ENCODE measurements around the gene ASIC1.
A peak's percentile ranks its signal among the peaks of the same experiment; 100 is the strongest.

The ASIC1 gene

DNA sequence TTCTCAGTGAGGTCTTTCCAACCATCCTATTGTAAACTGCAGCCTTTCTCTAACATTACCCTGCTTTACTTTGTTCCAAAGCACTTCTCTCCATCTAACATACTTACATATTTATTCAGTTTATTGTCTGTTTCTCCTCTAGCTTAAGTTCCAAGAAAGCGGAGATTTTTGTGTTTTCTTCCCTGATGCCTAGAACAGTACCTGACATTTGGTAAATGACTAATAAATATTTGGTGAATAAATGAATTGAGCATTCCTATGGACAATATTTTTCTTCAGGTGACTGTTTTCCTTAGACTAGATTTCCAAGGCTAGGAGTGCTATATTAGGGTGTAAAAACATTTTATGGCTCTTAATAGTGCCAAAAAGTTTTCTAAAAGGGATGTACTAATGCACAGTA lies 34.5 kb upstream of the ASIC1 start:
- Histone ChIP-seq H3K9me3 (ENCODE audit: low read length) (no peaks in the 10 kb centered on the region), H3K4me3 (ENCODE audit: low read depth, low read length, poor library complexity, severe bottlenecking) (peak overlapping the region; percentile 74), H4K20me1 (ENCODE audit: insufficient read depth, low read length) (no peaks in the 10 kb centered on the region), H3K9me2 (ENCODE audit: low read depth, low read length) (no peaks in the 10 kb centered on the region), H3K27ac (ENCODE audit: low read depth, low read length, poor library complexity, severe bottlenecking) (no peak overlapping the region), H3K4me2 (ENCODE audit: low read length) (peak overlapping the region; percentile 67), H2AFZ (ENCODE audit: low read length) (no peak overlapping the region), H3K79me2 (ENCODE audit: insufficient read depth, low read length) (peaks cover 71% of the 10 kb centered on the region), H3K9ac (ENCODE audit: low read length) (peak overlapping the region; percentile 11; the same call in 1 of the 2 replicates), H3F3A (ENCODE audit: insufficient read depth, low read length) (no peaks in the 10 kb centered on the region), H3K27me3 (ENCODE audit: insufficient read depth, low read length) (no peaks in the 10 kb centered on the region), H3K36me3 (ENCODE audit: insufficient read depth, low read length) (peaks cover 31% of the 10 kb centered on the region; the same call in 1 of the 2 replicates), H3K4me1 (ENCODE audit: insufficient read depth, low read length, severe bottlenecking) (peaks cover 49% of the 10 kb centered on the region)
- TF ChIP-seq, protein P1, sequence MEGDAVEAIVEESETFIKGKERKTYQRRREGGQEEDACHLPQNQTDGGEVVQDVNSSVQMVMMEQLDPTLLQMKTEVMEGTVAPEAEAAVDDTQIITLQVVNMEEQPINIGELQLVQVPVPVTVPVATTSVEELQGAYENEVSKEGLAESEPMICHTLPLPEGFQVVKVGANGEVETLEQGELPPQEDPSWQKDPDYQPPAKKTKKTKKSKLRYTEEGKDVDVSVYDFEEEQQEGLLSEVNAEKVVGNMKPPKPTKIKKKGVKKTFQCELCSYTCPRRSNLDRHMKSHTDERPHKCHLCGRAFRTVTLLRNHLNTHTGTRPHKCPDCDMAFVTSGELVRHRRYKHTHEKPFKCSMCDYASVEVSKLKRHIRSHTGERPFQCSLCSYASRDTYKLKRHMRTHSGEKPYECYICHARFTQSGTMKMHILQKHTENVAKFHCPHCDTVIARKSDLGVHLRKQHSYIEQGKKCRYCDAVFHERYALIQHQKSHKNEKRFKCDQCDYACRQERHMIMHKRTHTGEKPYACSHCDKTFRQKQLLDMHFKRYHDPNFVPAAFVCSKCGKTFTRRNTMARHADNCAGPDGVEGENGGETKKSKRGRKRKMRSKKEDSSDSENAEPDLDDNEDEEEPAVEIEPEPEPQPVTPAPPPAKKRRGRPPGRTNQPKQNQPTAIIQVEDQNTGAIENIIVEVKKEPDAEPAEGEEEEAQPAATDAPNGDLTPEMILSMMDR (IDR thresholded peaks at IDR 0.05; ENCODE audit: low read length): no peak
- TF ChIP-seq EZH2 (IDR thresholded peaks at IDR 0.05; ENCODE audit: borderline replicate concordance, low read length): no peak

DNA sequence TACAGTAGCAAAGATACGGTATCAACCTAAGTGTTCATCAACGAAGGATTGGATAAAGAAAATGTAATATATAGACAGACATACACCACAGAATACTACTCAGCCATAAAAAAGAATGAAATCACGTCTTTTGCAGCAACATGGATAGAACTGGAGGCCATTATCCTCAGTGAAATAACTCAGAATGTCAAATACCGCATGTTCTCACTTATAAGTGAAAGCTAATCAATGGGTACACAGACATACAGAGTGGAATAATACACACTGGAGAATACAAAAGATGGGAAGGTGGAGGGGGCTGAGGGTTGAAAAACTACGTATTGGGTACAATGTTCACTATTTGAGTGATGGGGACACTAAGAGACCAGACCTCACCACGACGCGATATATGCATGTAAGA lies 33.2 kb upstream of the ASIC1 start:
- H3K27ac ChIP-seq (ENCODE audit: low read depth, low read length, poor library complexity, severe bottlenecking): peak overlapping the region; percentile 66
- H3K4me1 ChIP-seq (ENCODE audit: insufficient read depth, low read length, severe bottlenecking): peaks cover 49% of the 10 kb centered on the region
- H3K9ac ChIP-seq (ENCODE audit: low read length): peak overlapping the region; percentile 80

DNA sequence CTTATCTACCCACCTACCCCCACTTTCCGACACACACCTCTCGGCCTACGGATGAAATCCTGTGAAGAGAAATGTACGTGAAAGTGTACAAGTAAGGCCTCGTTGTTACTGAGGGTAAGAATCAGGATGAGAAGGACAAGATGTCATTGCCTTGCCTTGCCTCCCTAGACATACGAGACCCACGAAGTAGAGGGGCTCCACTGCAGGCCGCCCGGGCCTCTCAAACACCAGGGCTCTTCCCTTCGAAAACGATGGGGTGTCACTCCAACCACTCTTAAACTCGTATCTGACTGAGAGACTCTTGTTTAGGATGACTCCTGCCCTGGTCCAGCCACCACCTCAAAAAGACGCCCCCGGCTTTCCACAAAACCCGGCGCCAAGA lies 32.6 kb upstream of the ASIC1 start:
- H3K4me3 ChIP-seq (ENCODE audit: low read depth, low read length, poor library complexity, severe bottlenecking): peak overlapping the region; percentile 74
- peaks cover 52% of the 10 kb centered on the region for H3K79me2 ChIP-seq (ENCODE audit: insufficient read depth, low read length)
- H3K4me1 ChIP-seq (ENCODE audit: insufficient read depth, low read length, severe bottlenecking): peaks cover 49% of the 10 kb centered on the region
- H3F3A ChIP-seq (ENCODE audit: insufficient read depth, low read length): no peaks in the 10 kb centered on the region
- no peak overlapping the region for H2AFZ ChIP-seq (ENCODE audit: low read length)
- no peaks in the 10 kb centered on the region for H3K9me3 ChIP-seq (ENCODE audit: low read length)
- no peaks in the 10 kb centered on the region for H3K9me2 ChIP-seq (ENCODE audit: low read depth, low read length)
- no peaks in the 10 kb centered on the region for H3K27me3 ChIP-seq (ENCODE audit: insufficient read depth, low read length)
- no peak for TF ChIP-seq EZH2 (IDR thresholded peaks at IDR 0.05; ENCODE audit: borderline replicate concordance, low read length)
- TF ChIP-seq, protein P1 (IDR thresholded peaks at IDR 0.05; ENCODE audit: low read length): no peak
- H3K36me3 ChIP-seq (ENCODE audit: insufficient read depth, low read length): peaks cover 26% of the 10 kb centered on the region; the same call in 1 of the 2 replicates
- peak overlapping the region; percentile 80 for H3K9ac ChIP-seq (ENCODE audit: low read length)
- H4K20me1 ChIP-seq (ENCODE audit: insufficient read depth, low read length): no peaks in the 10 kb centered on the region
- H3K4me2 ChIP-seq (ENCODE audit: low read length): peak overlapping the region; percentile 67
- peak overlapping the region; percentile 66 for H3K27ac ChIP-seq (ENCODE audit: low read depth, low read length, poor library complexity, severe bottlenecking)

More for the DNA sequence above, 33.2 kb upstream of the ASIC1 start:
- no peaks in the 10 kb centered on the region for H3F3A ChIP-seq (ENCODE audit: insufficient read depth, low read length)
- H3K79me2 ChIP-seq (ENCODE audit: insufficient read depth, low read length): peaks cover 58% of the 10 kb centered on the region
- peak overlapping the region; percentile 74 for H3K4me3 ChIP-seq (ENCODE audit: low read depth, low read length, poor library complexity, severe bottlenecking)
- H3K4me2 ChIP-seq (ENCODE audit: low read length): peak overlapping the region; percentile 67
- no peaks in the 10 kb centered on the region for H3K9me2 ChIP-seq (ENCODE audit: low read depth, low read length)
- no peaks in the 10 kb centered on the region for H3K9me3 ChIP-seq (ENCODE audit: low read length)
- TF ChIP-seq EZH2 (IDR thresholded peaks at IDR 0.05; ENCODE audit: borderline replicate concordance, low read length): no peak
- TF ChIP-seq, protein P1 (IDR thresholded peaks at IDR 0.05; ENCODE audit: low read length): no peak
- no peaks in the 10 kb centered on the region for H3K27me3 ChIP-seq (ENCODE audit: insufficient read depth, low read length)
- no peak overlapping the region for H2AFZ ChIP-seq (ENCODE audit: low read length)
- H4K20me1 ChIP-seq (ENCODE audit: insufficient read depth, low read length): no peaks in the 10 kb centered on the region
- peaks cover 26% of the 10 kb centered on the region; the same call in 1 of the 2 replicates for H3K36me3 ChIP-seq (ENCODE audit: insufficient read depth, low read length)

Data from OCI-LY1 (cell line).